ENCODE measurements around the gene CLIP2. TPM values are rescaled to one million over a fixed set of nuclear protein-coding genes. Genes with fewer than 3 reads are reported as not detected.

Gene CLIP2
- total RNA-seq, 1 donor, result 31.9 TPM

- no peak for TF ChIP-seq CTCF (IDR thresholded peaks at IDR 0.05; ENCODE audit: insufficient read depth, low read length)
- H3K4me3 ChIP-seq (ENCODE audit: low read depth, low read length), result no peak overlapping the region
- DNase-seq (ENCODE audit: low read depth), result no peak
Measured at GRCh38 chr7:74284781-74285259, 4.4 kb upstream of the CLIP2 start.

GRCh38 chr7:74286131-74286530, 3.1 kb upstream of the CLIP2 start:
- H3K4me3 ChIP-seq (ENCODE audit: low read depth, low read length), result no peak overlapping the region
- no peak for DNase-seq (ENCODE audit: low read depth)
- TF ChIP-seq CTCF (IDR thresholded peaks at IDR 0.05; ENCODE audit: insufficient read depth, low read length), result no peak

- no peak for TF ChIP-seq CTCF (IDR thresholded peaks at IDR 0.05; ENCODE audit: insufficient read depth, low read length)
- DNase-seq (ENCODE audit: low read depth), result no peak
- H3K4me3 ChIP-seq (ENCODE audit: low read depth, low read length), result no peak overlapping the region
Measured at GRCh38 chr7:74287303-74288033, 1.7 kb upstream of the CLIP2 start.

GRCh38 chr7:74288034-74288881, 949 bp upstream of the CLIP2 start:
- H3K4me3 ChIP-seq (ENCODE audit: low read depth, low read length), result no peak overlapping the region
- DNase-seq (ENCODE audit: low read depth), result no peak

GRCh38 chr7:74289659-74290552, 699 bp downstream of the CLIP2 start:
- DNase-seq (ENCODE audit: low read depth), result peak; percentile 34
- no peak for TF ChIP-seq CTCF (IDR thresholded peaks at IDR 0.05; ENCODE audit: insufficient read depth, low read length)
- peak overlapping the region; percentile 85 for H3K4me3 ChIP-seq (ENCODE audit: low read depth, low read length)

More at GRCh38 chr7:74288034-74288881, 949 bp upstream of the CLIP2 start:
- no peak for TF ChIP-seq CTCF (IDR thresholded peaks at IDR 0.05; ENCODE audit: insufficient read depth, low read length)

GRCh38 chr7:74290553-74290950, 1.3 kb downstream of the CLIP2 start:
- TF ChIP-seq CTCF (IDR thresholded peaks at IDR 0.05; ENCODE audit: insufficient read depth, low read length), result no peak
- H3K4me3 ChIP-seq (ENCODE audit: low read depth, low read length), result peak overlapping the region; percentile 85
- no peak for DNase-seq (ENCODE audit: low read depth)

Measured in fibroblast of the aortic adventitia (primary cell).